GM18519 (cell line): ENCODE data around the gene C3orf38.
A peak's percentile ranks its signal among the peaks of the same experiment; 100 is the strongest.
"Not testable (repeated sequence)": the region's sequence is repeated elsewhere in the genome, so short reads cannot be mapped to it uniquely, and the experiment has no call there.

ENCODE experiments used
- ATAC-seq: cut with Tn5 transposase; IDR thresholded peaks from one replicate; pipeline ENCODE4 v1.9.1; 2021; ENCODE audit warnings: mild to moderate bottlenecking, moderate library complexity; ENCODE audit not compliant: unreplicated experiment, low FRiP score

C3orf38 gene

GRCh38 chr3:88149509-88150362 lies at the start of gene C3orf38:
TSS of gene C3orf38 (plus strand) at chr3:88149959. CDS start at chr3:88150053, 94 bp downstream.
- peak; percentile 60 for ATAC-seq

GRCh38 chr3:88101142-88101541 lies 48.6 kb upstream of the C3orf38 start:
- ATAC-seq = peak; percentile 82

GRCh38 chr3:88105325-88105724 lies 44.4 kb upstream of the C3orf38 start:
- ATAC-seq = no peak

GRCh38 chr3:88112289-88112688 lies 37.5 kb upstream of the C3orf38 start:
- ATAC-seq = no peak

- peak; percentile 90 for ATAC-seq
Measured at GRCh38 chr3:88113311-88114162, 36.2 kb upstream of the C3orf38 start.

- ATAC-seq = no peak
Measured at GRCh38 chr3:88114878-88115549, 34.7 kb upstream of the C3orf38 start.

GRCh38 chr3:88117683-88118082 lies 32.1 kb upstream of the C3orf38 start:
- no peak for ATAC-seq

GRCh38 chr3:88118603-88119002 lies 31.2 kb upstream of the C3orf38 start:
- not testable (repeated sequence) for ATAC-seq

- no peak for ATAC-seq
Measured at GRCh38 chr3:88123526-88123925, 26.2 kb upstream of the C3orf38 start.

- ATAC-seq = no peak
Measured at GRCh38 chr3:88131695-88132094, 18.1 kb upstream of the C3orf38 start.

GRCh38 chr3:88132894-88133293 lies 16.9 kb upstream of the C3orf38 start:
- no peak for ATAC-seq

GRCh38 chr3:88133711-88134263 lies 16.0 kb upstream of the C3orf38 start:
- no peak for ATAC-seq

GRCh38 chr3:88137836-88138235 lies 11.9 kb upstream of the C3orf38 start:
- ATAC-seq = no peak

- ATAC-seq = no peak
Measured at GRCh38 chr3:88141458-88142083, 8.2 kb upstream of the C3orf38 start.

GRCh38 chr3:88142094-88142624 lies 7.6 kb upstream of the C3orf38 start:
- ATAC-seq = no peak

GRCh38 chr3:88147261-88147660 lies 2.5 kb upstream of the C3orf38 start:
- no peak for ATAC-seq

- ATAC-seq = no peak
Measured at GRCh38 chr3:88148651-88149050, 1.1 kb upstream of the C3orf38 start.

GRCh38 chr3:88149101-88149508 lies 654 bp upstream of the C3orf38 start:
- ATAC-seq = peak; percentile 3

GRCh38 chr3:88150371-88150770 lies 612 bp downstream of the C3orf38 start:
- ATAC-seq = peak; percentile 25

GRCh38 chr3:88150806-88151205 lies 1.0 kb downstream of the C3orf38 start:
- no peak for ATAC-seq
